ENCODE measurements around the gene PTMA.
A peak's percentile ranks its signal among the peaks of the same experiment; 100 is the strongest.
"Not testable (repeated sequence)": the region's sequence is repeated elsewhere in the genome, so short reads cannot be mapped to it uniquely, and the experiment has no call there.

The PTMA gene

GRCh38 chr2:231710799-231711676 is 2.7 kb downstream of the PTMA start:
- WGBS, 2 experiments, result 7 to 8% methylated on average over 42 of the region's 43 CpGs
- Histone ChIP-seq H3K9me3 (ENCODE audit: control insufficient read depth, low read length) (no peaks in the 10 kb centered on the region), H3K27ac (ENCODE audit: insufficient read depth, low read depth, low read length, poor library complexity, severe bottlenecking) (peak overlapping the region; percentile 51), H3K27me3 (ENCODE audit: control insufficient read depth, insufficient read depth, low read length, poor library complexity, severe bottlenecking) (no peaks in the 10 kb centered on the region), H3K36me3 (ENCODE audit: control insufficient read depth, insufficient read depth, low read length) (peaks cover 22% of the 10 kb centered on the region), H3K4me1 (ENCODE audit: control insufficient read depth, insufficient read depth, low read length) (peaks cover 25% of the 10 kb centered on the region), H3K4me3 (ENCODE audit: insufficient read depth, low read depth, low read length) (peak overlapping the region; percentile 100)

DNA sequence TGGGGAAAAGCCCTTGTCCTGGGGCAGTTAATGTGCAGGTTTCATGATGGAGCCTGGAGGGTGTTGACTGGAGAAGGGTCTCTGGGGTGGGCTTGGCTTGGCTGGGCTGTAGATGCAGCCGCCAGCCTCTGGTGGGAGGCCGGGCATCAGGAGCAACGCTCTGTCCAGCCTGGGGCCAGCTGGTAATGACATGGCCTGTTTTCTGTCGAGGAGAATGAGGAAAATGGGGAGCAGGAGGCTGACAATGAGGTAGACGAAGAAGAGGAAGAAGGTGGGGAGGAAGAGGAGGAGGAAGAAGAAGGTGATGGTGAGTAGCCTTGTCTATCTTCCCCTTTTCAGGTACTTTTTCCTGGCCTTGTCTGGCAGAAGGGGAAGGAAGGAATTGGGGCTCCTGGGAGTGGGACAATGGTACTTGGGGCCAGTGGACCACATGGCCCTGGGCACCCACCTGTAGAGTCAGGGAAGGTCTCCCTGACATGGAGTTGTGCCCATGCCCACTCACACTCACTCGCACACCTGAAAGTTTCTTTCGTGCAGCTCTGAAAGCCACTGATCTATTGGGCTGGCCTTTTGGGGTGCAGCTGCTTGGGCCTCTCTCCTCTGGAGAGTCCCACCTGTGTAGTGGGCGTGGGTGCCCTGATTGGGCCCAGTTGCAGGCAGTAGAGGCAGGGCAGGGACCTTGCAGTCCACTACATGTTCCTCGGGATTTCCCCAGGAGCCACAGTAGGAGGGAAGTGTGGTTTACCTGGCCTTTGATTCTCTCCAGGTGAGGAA is 3.5 kb downstream of the PTMA start:
- Histone ChIP-seq H3K4me1 (ENCODE audit: control insufficient read depth, insufficient read depth, low read length) (peaks cover 25% of the 10 kb centered on the region), H3K9me3 (ENCODE audit: control insufficient read depth, low read length) (no peaks in the 10 kb centered on the region)

GRCh38 chr2:231712451-231713021 is 4.2 kb downstream of the PTMA start:
- 89 to 91% methylated on average over 7 of the region's 18 CpGs for WGBS, 2 experiments
- Histone ChIP-seq H3K4me1 (ENCODE audit: control insufficient read depth, insufficient read depth, low read length) (peaks cover 25% of the 10 kb centered on the region), H3K27ac (ENCODE audit: insufficient read depth, low read depth, low read length, poor library complexity, severe bottlenecking) (peak overlapping the region; percentile 0), H3K4me3 (ENCODE audit: insufficient read depth, low read depth, low read length) (peak overlapping the region; percentile 100), H3K36me3 (ENCODE audit: control insufficient read depth, insufficient read depth, low read length) (peaks cover 22% of the 10 kb centered on the region)
- not testable (repeated sequence) for H3K27me3 ChIP-seq (ENCODE audit: control insufficient read depth, insufficient read depth, low read length, poor library complexity, severe bottlenecking); H3K9me3 ChIP-seq (ENCODE audit: control insufficient read depth, low read length)

More for the DNA sequence above, 3.5 kb downstream of the PTMA start:
- peak overlapping the region; percentile 51 for H3K27ac ChIP-seq (ENCODE audit: insufficient read depth, low read depth, low read length, poor library complexity, severe bottlenecking)
- no peaks in the 10 kb centered on the region for H3K27me3 ChIP-seq (ENCODE audit: control insufficient read depth, insufficient read depth, low read length, poor library complexity, severe bottlenecking)
- 62 to 70% methylated on average over 9 of the region's 9 CpGs for WGBS, 2 experiments
- peak overlapping the region; percentile 100 for H3K4me3 ChIP-seq (ENCODE audit: insufficient read depth, low read depth, low read length)
- H3K36me3 ChIP-seq (ENCODE audit: control insufficient read depth, insufficient read depth, low read length), result peaks cover 22% of the 10 kb centered on the region

GRCh38 chr2:231713406-231713729 is 5.0 kb downstream of the PTMA start:
- H3K9me3 ChIP-seq (ENCODE audit: control insufficient read depth, low read length); H3K27me3 ChIP-seq (ENCODE audit: control insufficient read depth, insufficient read depth, low read length, poor library complexity, severe bottlenecking); H3K4me3 ChIP-seq (ENCODE audit: insufficient read depth, low read depth, low read length): not testable (repeated sequence)
- Histone ChIP-seq H3K27ac (ENCODE audit: insufficient read depth, low read depth, low read length, poor library complexity, severe bottlenecking) (peak overlapping the region; percentile 64), H3K4me1 (ENCODE audit: control insufficient read depth, insufficient read depth, low read length) (peaks cover 25% of the 10 kb centered on the region), H3K36me3 (ENCODE audit: control insufficient read depth, insufficient read depth, low read length) (peaks cover 22% of the 10 kb centered on the region)

- WGBS, 2 experiments, result 43 to 48% methylated on average over 15 of the region's 15 CpGs
- Histone ChIP-seq H3K4me3 (ENCODE audit: insufficient read depth, low read depth, low read length) (no peak overlapping the region), H3K36me3 (ENCODE audit: control insufficient read depth, insufficient read depth, low read length) (peaks cover 22% of the 10 kb centered on the region), H3K27me3 (ENCODE audit: control insufficient read depth, insufficient read depth, low read length, poor library complexity, severe bottlenecking) (no peaks in the 10 kb centered on the region), H3K4me1 (ENCODE audit: control insufficient read depth, insufficient read depth, low read length) (peaks cover 25% of the 10 kb centered on the region), H3K9me3 (ENCODE audit: control insufficient read depth, low read length) (no peaks in the 10 kb centered on the region), H3K27ac (ENCODE audit: insufficient read depth, low read depth, low read length, poor library complexity, severe bottlenecking) (peak overlapping the region; percentile 86)
Observed at GRCh38 chr2:231713730-231714638, 5.7 kb downstream of the PTMA start.

- Histone ChIP-seq H3K9me3 (ENCODE audit: control insufficient read depth, low read length) (no peaks in the 10 kb centered on the region), H3K4me1 (ENCODE audit: control insufficient read depth, insufficient read depth, low read length) (peaks cover 25% of the 10 kb centered on the region), H3K27me3 (ENCODE audit: control insufficient read depth, insufficient read depth, low read length, poor library complexity, severe bottlenecking) (no peaks in the 10 kb centered on the region), H3K27ac (ENCODE audit: insufficient read depth, low read depth, low read length, poor library complexity, severe bottlenecking) (peak overlapping the region; percentile 86), H3K36me3 (ENCODE audit: control insufficient read depth, insufficient read depth, low read length) (peaks cover 17% of the 10 kb centered on the region), H3K4me3 (ENCODE audit: insufficient read depth, low read depth, low read length) (no peak overlapping the region)
- 50 to 51% methylated on average over 17 of the region's 17 CpGs for WGBS, 2 experiments
Observed at GRCh38 chr2:231714639-231715498, 6.5 kb downstream of the PTMA start.

DNA sequence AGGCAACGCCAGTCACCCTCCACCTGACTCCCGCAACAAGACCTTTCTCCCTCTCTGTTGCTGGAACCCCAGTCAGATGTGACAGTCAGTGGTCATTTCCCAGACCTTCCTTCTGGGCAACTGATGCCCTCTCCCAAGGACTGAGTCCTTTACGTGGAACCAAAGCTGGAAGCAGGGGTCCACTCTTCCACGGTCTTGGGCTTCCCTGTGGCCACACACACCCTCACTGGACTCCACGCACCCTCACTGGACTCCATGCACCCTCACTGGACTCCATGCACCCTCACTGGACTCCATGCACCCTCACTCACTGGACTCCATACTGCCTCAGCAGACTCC is 7.1 kb downstream of the PTMA start:
- H3K27me3 ChIP-seq (ENCODE audit: control insufficient read depth, insufficient read depth, low read length, poor library complexity, severe bottlenecking), result no peaks in the 10 kb centered on the region
- no peak overlapping the region for H3K27ac ChIP-seq (ENCODE audit: insufficient read depth, low read depth, low read length, poor library complexity, severe bottlenecking)
- peaks cover 16% of the 10 kb centered on the region for H3K36me3 ChIP-seq (ENCODE audit: control insufficient read depth, insufficient read depth, low read length)
- no peak overlapping the region for H3K4me3 ChIP-seq (ENCODE audit: insufficient read depth, low read depth, low read length)
- 77 to 86% methylated on average over 5 of the region's 5 CpGs for WGBS, 2 experiments
- H3K4me1 ChIP-seq (ENCODE audit: control insufficient read depth, insufficient read depth, low read length), result peaks cover 25% of the 10 kb centered on the region
- no peaks in the 10 kb centered on the region for H3K9me3 ChIP-seq (ENCODE audit: control insufficient read depth, low read length)

DNA sequence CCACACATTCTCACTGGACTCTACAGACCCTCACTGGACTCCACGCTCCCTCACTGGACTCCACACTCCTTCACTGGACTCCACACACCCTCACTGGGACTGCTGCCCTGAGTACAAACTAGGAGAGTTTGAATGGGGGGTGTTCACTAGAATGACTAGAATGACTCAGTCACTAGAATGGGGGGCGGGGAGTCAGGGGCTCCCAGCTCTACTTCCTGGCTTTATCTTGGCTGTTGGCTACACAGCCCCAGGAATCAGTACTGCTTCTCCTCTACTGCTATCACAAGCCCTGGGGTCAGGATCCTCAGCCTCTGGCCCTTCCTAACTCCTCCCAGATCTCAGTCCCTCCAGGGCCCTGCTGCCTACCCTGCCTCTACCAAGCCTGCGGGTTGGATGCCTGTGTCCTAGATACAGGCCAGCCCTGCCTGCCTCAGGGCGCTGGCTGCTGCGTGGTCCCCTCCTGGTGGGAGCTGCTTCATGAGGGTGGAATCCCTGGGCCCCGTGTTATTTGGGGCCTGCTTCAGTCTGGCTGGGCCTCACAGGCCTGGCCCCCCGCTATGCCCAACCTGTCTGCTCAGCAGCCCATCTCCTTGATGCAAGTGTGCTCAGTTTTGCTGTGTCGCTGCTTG is 7.8 kb downstream of the PTMA start:
- Histone ChIP-seq H3K36me3 (ENCODE audit: control insufficient read depth, insufficient read depth, low read length) (peaks cover 14% of the 10 kb centered on the region), H3K4me3 (ENCODE audit: insufficient read depth, low read depth, low read length) (no peak overlapping the region), H3K4me1 (ENCODE audit: control insufficient read depth, insufficient read depth, low read length) (peaks cover 25% of the 10 kb centered on the region), H3K27ac (ENCODE audit: insufficient read depth, low read depth, low read length, poor library complexity, severe bottlenecking) (no peak overlapping the region), H3K27me3 (ENCODE audit: control insufficient read depth, insufficient read depth, low read length, poor library complexity, severe bottlenecking) (no peaks in the 10 kb centered on the region), H3K9me3 (ENCODE audit: control insufficient read depth, low read length) (no peaks in the 10 kb centered on the region)
- 82 to 85% methylated on average over 8 of the region's 8 CpGs for WGBS, 2 experiments

All from ectodermal cell (in vitro differentiated cells).